COLO668 (cell line): Measurements from ENCODE around the gene GPM6B.

Source experiments
- DNase-seq: peaks from one replicate; lab custom pipeline; 2025; ENCODE audit not compliant: unreplicated experiment; lab: John Stamatoyannopoulos, UW

Gene GPM6B

GRCh38 chrX:13825178-13825762 is 8.4 kb upstream of the GPM6B start:
- DNase-seq: no peak

GRCh38 chrX:13824746-13825145 is 7.9 kb upstream of the GPM6B start:
- no peak for DNase-seq

- no peak for DNase-seq
These were observed 4.8 kb upstream of the GPM6B start for GRCh38 chrX:13821738-13822137.

GRCh38 chrX:13816176-13816575 is 717 bp downstream of the GPM6B start:
- DNase-seq: no peak

- DNase-seq: no peak
These were observed 1.2 kb downstream of the GPM6B start for GRCh38 chrX:13815664-13816063.

GRCh38 chrX:13808865-13809264 is 8.0 kb downstream of the GPM6B start:
- DNase-seq: no peak

GRCh38 chrX:13808293-13808692 is 8.6 kb downstream of the GPM6B start:
- no peak for DNase-seq

- no peak for DNase-seq
These were observed 11.7 kb downstream of the GPM6B start for GRCh38 chrX:13805241-13805640.

- DNase-seq: no peak
These were observed 13.8 kb downstream of the GPM6B start for GRCh38 chrX:13803116-13803515.

- DNase-seq: no peak
These were observed 18.7 kb downstream of the GPM6B start for GRCh38 chrX:13798184-13798583.

GRCh38 chrX:13797512-13797911 is 19.4 kb downstream of the GPM6B start:
- no peak for DNase-seq

- DNase-seq: no peak
These were observed 22.5 kb downstream of the GPM6B start for GRCh38 chrX:13794417-13794816.

- DNase-seq: no peak
These were observed 23.0 kb downstream of the GPM6B start for GRCh38 chrX:13793897-13794296.

GRCh38 chrX:13791559-13791958 is 25.3 kb downstream of the GPM6B start:
- no peak for DNase-seq

GRCh38 chrX:13791145-13791544 is 25.7 kb downstream of the GPM6B start:
- DNase-seq: no peak

GRCh38 chrX:13790206-13791131 is 26.4 kb downstream of the GPM6B start:
- no peak for DNase-seq

GRCh38 chrX:13786048-13786447 is 30.8 kb downstream of the GPM6B start:
- no peak for DNase-seq

GRCh38 chrX:13780868-13781427 is 35.9 kb downstream of the GPM6B start:
- DNase-seq: no peak

- no peak for DNase-seq
These were observed 38.0 kb downstream of the GPM6B start for GRCh38 chrX:13778916-13779315.

- no peak for DNase-seq
These were observed 40.5 kb downstream of the GPM6B start for GRCh38 chrX:13776387-13776786.

GRCh38 chrX:13775837-13776236 is 41.1 kb downstream of the GPM6B start:
- DNase-seq: no peak

GRCh38 chrX:13774696-13775095 is 42.2 kb downstream of the GPM6B start:
- DNase-seq: no peak
